Astrocyte (in vitro differentiated cells and primary cell): Measurements from ENCODE around the gene GID4.

ENCODE experiments used
- EZH2 ChIP-seq: IDR thresholded peaks from 2 replicates; pipeline ENCODE4 v1.6.1; 2012; ENCODE audit warnings: mild to moderate bottlenecking, low read length, inconsistent platforms; ENCODE audit not compliant: insufficient read depth
- TF ChIP-seq, protein P1 (sequence below): IDR thresholded peaks from 2 replicates; pipeline ENCODE4 v1.5.1; 2011; ENCODE audit warnings: low read depth, mild to moderate bottlenecking, inconsistent platforms, low read length, moderate library complexity; ENCODE audit not compliant: insufficient read depth

- TF ChIP-seq, protein P1, sequence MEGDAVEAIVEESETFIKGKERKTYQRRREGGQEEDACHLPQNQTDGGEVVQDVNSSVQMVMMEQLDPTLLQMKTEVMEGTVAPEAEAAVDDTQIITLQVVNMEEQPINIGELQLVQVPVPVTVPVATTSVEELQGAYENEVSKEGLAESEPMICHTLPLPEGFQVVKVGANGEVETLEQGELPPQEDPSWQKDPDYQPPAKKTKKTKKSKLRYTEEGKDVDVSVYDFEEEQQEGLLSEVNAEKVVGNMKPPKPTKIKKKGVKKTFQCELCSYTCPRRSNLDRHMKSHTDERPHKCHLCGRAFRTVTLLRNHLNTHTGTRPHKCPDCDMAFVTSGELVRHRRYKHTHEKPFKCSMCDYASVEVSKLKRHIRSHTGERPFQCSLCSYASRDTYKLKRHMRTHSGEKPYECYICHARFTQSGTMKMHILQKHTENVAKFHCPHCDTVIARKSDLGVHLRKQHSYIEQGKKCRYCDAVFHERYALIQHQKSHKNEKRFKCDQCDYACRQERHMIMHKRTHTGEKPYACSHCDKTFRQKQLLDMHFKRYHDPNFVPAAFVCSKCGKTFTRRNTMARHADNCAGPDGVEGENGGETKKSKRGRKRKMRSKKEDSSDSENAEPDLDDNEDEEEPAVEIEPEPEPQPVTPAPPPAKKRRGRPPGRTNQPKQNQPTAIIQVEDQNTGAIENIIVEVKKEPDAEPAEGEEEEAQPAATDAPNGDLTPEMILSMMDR: no peak
- TF ChIP-seq EZH2: no peak
Measured at GRCh38 chr17:18035704-18036103, 3.5 kb upstream of the GID4 start.
